K562 (cell line): ENCODE results near the gene HTR6. TPM values are rescaled to one million over a fixed set of nuclear protein-coding genes. Genes with fewer than 3 reads are reported as not detected.

Experiments used
- polyA plus RNA-seq, 8 experiments: library from polyadenylated mRNA; depleted of rRNA in 4 of 8; stranded (reverse) in 5 of 8; unstranded in 3 of 8; fragments of >200 nt; fragmentation: Nextera tagmentation in 2 of 8; fragmentation: Illumina TruSeq in 1 of 8; extraction: Ambion mirVana in 2 of 8; extraction: Trizol in 1 of 8; gene quantifications; 2 replicates each; pipeline versions ENCODE4 v1.2.1 to v1.2.3, GENCODE V29; 2011 to 2014; ENCODE audit warnings: inconsistent platforms in 1 of 8, missing spikeins in 1 of 8
- total RNA-seq, 7 experiments: library from RNA; depleted of rRNA in 6 of 7; stranded (reverse); fragments of >200 nt in 6 of 7; fragmentation: Illumina TruSeq in 2 of 7; extraction: Trizol in 2 of 7; gene quantifications; 2 replicates each; pipeline versions ENCODE4 v1.2.1 to v1.2.3, GENCODE V29; 2011 to 2021; ENCODE audit warnings: low replicate concordance in 1 of 7

HTR6 gene
- total and polyA plus RNA-seq, 9 of the 15 experiments (the other 6 are each of a cell fraction or from before 2014, with no cell fraction given): not detected

Other genes with a start within 250 kb of the HTR6 start
- gene CAPZB, start 179.3 kb upstream of the HTR6 start, total RNA-seq (2014; rRNA removed): 57.6 and 83.6 TPM in 2 replicates
- gene CAPZB, start 179.3 kb upstream of the HTR6 start, total RNA-seq (2014; rRNA removed; fragmentation: Illumina TruSeq; extraction: Trizol): 131 and 133 TPM in 2 replicates
- 147 and 148 TPM in 2 replicates for gene CAPZB, start 179.3 kb upstream of the HTR6 start, total RNA-seq (2015; rRNA removed; fragmentation: Illumina TruSeq; extraction: Trizol)
- gene CAPZB, start 179.3 kb upstream of the HTR6 start, total RNA-seq (2021): 237 and 241 TPM in 2 replicates
- 119 and 122 TPM in 2 replicates for gene CAPZB, start 179.3 kb upstream of the HTR6 start, polyA plus RNA-seq (2011; rRNA removed)
- 259 and 297 TPM in 2 replicates for gene CAPZB, start 179.3 kb upstream of the HTR6 start, polyA plus RNA-seq (2014; fragmentation: Illumina TruSeq; extraction: Trizol)
- gene CAPZB, start 179.3 kb upstream of the HTR6 start, polyA plus RNA-seq (2014; fragmentation: Nextera tagmentation; extraction: Ambion mirVana): 100 to 1,000 TPM in 1 of 2 experiments, 10 to 100 TPM in 1; 70.0 to 115 TPM
- 125 and 134 TPM in 2 replicates for gene CAPZB, start 179.3 kb upstream of the HTR6 start, polyA plus RNA-seq (2014; rRNA removed)
- 2.4 and 4.9 TPM in 2 replicates for gene NBL1, start 20.6 kb upstream of the HTR6 start, total RNA-seq (2014; rRNA removed)
- 0.80 and 0.91 TPM in 2 replicates for gene NBL1, start 20.6 kb upstream of the HTR6 start, total RNA-seq (2014; rRNA removed; fragmentation: Illumina TruSeq; extraction: Trizol)
- gene NBL1, start 20.6 kb upstream of the HTR6 start, total RNA-seq (2015; rRNA removed; fragmentation: Illumina TruSeq; extraction: Trizol): 1.0 and 1.4 TPM in 2 replicates
- gene NBL1, start 20.6 kb upstream of the HTR6 start, total RNA-seq (2021): 3.4 and 3.7 TPM in 2 replicates
- gene NBL1, start 20.6 kb upstream of the HTR6 start, polyA plus RNA-seq (2011; rRNA removed): 3.2 and 4.1 TPM in 2 replicates
- 1.3 and 2.1 TPM in 2 replicates for gene NBL1, start 20.6 kb upstream of the HTR6 start, polyA plus RNA-seq (2014; fragmentation: Illumina TruSeq; extraction: Trizol)
- under 1 TPM in 1 of 2 experiments, not detected in 1; 0.10 TPM for gene NBL1, start 20.6 kb upstream of the HTR6 start, polyA plus RNA-seq (2014; fragmentation: Nextera tagmentation; extraction: Ambion mirVana)
- gene NBL1, start 20.6 kb upstream of the HTR6 start, polyA plus RNA-seq (2014; rRNA removed): 2.2 and 2.8 TPM in 2 replicates
- gene TMCO4, start 135.0 kb downstream of the HTR6 start, total RNA-seq (2014; rRNA removed): 2.1 and 3.3 TPM in 2 replicates
- 0.91 and 1.4 TPM in 2 replicates for gene TMCO4, start 135.0 kb downstream of the HTR6 start, total RNA-seq (2014; rRNA removed; fragmentation: Illumina TruSeq; extraction: Trizol)
- gene TMCO4, start 135.0 kb downstream of the HTR6 start, total RNA-seq (2015; rRNA removed; fragmentation: Illumina TruSeq; extraction: Trizol): 1.6 and 2.0 TPM in 2 replicates
- 1.2 and 2.1 TPM in 2 replicates for gene TMCO4, start 135.0 kb downstream of the HTR6 start, total RNA-seq (2021)
- 0.27 and 0.57 TPM in 2 replicates for gene TMCO4, start 135.0 kb downstream of the HTR6 start, polyA plus RNA-seq (2011; rRNA removed)
- gene TMCO4, start 135.0 kb downstream of the HTR6 start, polyA plus RNA-seq (2014; fragmentation: Illumina TruSeq; extraction: Trizol): 1.4 and 1.7 TPM in 2 replicates
- under 1 TPM; 0.06 to 0.21 TPM for gene TMCO4, start 135.0 kb downstream of the HTR6 start, polyA plus RNA-seq (2014; fragmentation: Nextera tagmentation; extraction: Ambion mirVana)
- 1.9 and 3.2 TPM in 2 replicates for gene TMCO4, start 135.0 kb downstream of the HTR6 start, polyA plus RNA-seq (2014; rRNA removed)
- not detected in 2 replicates for gene RNF186, start 150.4 kb downstream of the HTR6 start, total RNA-seq (2014; rRNA removed)
- not detected in 2 replicates for gene RNF186, start 150.4 kb downstream of the HTR6 start, total RNA-seq (2014; rRNA removed; fragmentation: Illumina TruSeq; extraction: Trizol)
- gene RNF186, start 150.4 kb downstream of the HTR6 start, total RNA-seq (2015; rRNA removed; fragmentation: Illumina TruSeq; extraction: Trizol): not detected in 2 replicates
- gene RNF186, start 150.4 kb downstream of the HTR6 start, total RNA-seq (2021): not detected in 2 replicates
- not detected in 2 replicates for gene RNF186, start 150.4 kb downstream of the HTR6 start, polyA plus RNA-seq (2011; rRNA removed)
- not detected in 2 replicates for gene RNF186, start 150.4 kb downstream of the HTR6 start, polyA plus RNA-seq (2014; fragmentation: Illumina TruSeq; extraction: Trizol)
- not detected for gene RNF186, start 150.4 kb downstream of the HTR6 start, polyA plus RNA-seq (2014; fragmentation: Nextera tagmentation; extraction: Ambion mirVana)
- gene RNF186, start 150.4 kb downstream of the HTR6 start, polyA plus RNA-seq (2014; rRNA removed): not detected in 2 replicates
- gene OTUD3, start 217.5 kb downstream of the HTR6 start, total RNA-seq (2014; rRNA removed): 5.6 and 5.9 TPM in 2 replicates
- gene OTUD3, start 217.5 kb downstream of the HTR6 start, total RNA-seq (2014; rRNA removed; fragmentation: Illumina TruSeq; extraction: Trizol): 13.6 and 16.0 TPM in 2 replicates
- 13.7 and 15.6 TPM in 2 replicates for gene OTUD3, start 217.5 kb downstream of the HTR6 start, total RNA-seq (2015; rRNA removed; fragmentation: Illumina TruSeq; extraction: Trizol)
- gene OTUD3, start 217.5 kb downstream of the HTR6 start, total RNA-seq (2021): 10.9 and 13.3 TPM in 2 replicates
- gene OTUD3, start 217.5 kb downstream of the HTR6 start, polyA plus RNA-seq (2011; rRNA removed): 16.6 and 18.8 TPM in 2 replicates
- gene OTUD3, start 217.5 kb downstream of the HTR6 start, polyA plus RNA-seq (2014; fragmentation: Illumina TruSeq; extraction: Trizol): 8.3 and 8.6 TPM in 2 replicates
- 1 to 10 TPM; 2.0 to 2.8 TPM for gene OTUD3, start 217.5 kb downstream of the HTR6 start, polyA plus RNA-seq (2014; fragmentation: Nextera tagmentation; extraction: Ambion mirVana)
- 11.0 and 11.7 TPM in 2 replicates for gene OTUD3, start 217.5 kb downstream of the HTR6 start, polyA plus RNA-seq (2014; rRNA removed)